Esophagus mucosa (tissue), 1 donor: Measurements from ENCODE around the gene PPBP. TPM values are rescaled to one million over a fixed set of nuclear protein-coding genes. Genes with fewer than 3 reads are reported as not detected.

Experiments used
- ATAC-seq: fragments of 200-7000 bp; cut with Tn5 transposase; one replicate; pipeline ENCODE4 v1.9.1; 2020
- total RNA-seq: library from RNA; stranded (reverse); gene quantifications from one replicate; pipeline ENCODE4 v1.2.4, GENCODE V29; 2023
- donor health status: DM: yes; HTN: yes; CAD: no.

The PPBP gene
- total RNA-seq, 1 donor from 2014 or later: 1.0 TPM

DNA sequence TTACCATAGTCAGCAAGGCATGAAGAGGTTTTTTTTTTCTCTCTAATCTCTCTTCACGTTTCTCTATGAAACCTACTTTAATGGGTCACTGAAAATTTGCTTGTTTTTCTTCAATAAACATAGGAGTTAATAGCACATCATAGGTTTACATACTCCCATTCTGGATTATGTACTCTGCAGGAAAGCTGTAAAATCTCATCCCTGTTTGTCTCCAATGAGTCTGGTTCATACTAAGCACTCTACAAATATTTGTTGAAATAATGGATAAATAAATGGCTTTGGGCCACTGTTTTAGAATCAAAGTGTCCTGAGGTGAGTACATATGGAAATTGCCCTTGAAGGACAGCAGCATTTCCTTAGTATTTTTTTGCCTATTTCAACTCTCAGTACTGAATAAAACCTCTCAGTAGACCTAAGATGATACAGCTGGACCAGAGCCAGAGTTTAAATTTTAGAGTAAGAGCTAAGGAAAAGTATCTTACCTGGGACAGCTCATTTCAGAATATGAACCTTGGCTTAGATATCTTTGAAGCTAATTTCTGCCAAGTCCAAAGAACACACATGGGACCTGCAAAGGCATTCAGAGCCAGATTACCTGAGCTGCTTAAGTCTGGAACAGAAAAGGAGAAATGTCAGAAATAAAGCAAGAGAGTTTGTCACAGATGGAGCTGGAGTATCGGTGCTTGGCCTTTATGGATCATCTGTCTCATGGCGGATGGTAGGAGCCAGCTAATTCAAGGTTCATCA is 40.6 kb downstream of the PPBP start:
- ATAC-seq: no peak

DNA sequence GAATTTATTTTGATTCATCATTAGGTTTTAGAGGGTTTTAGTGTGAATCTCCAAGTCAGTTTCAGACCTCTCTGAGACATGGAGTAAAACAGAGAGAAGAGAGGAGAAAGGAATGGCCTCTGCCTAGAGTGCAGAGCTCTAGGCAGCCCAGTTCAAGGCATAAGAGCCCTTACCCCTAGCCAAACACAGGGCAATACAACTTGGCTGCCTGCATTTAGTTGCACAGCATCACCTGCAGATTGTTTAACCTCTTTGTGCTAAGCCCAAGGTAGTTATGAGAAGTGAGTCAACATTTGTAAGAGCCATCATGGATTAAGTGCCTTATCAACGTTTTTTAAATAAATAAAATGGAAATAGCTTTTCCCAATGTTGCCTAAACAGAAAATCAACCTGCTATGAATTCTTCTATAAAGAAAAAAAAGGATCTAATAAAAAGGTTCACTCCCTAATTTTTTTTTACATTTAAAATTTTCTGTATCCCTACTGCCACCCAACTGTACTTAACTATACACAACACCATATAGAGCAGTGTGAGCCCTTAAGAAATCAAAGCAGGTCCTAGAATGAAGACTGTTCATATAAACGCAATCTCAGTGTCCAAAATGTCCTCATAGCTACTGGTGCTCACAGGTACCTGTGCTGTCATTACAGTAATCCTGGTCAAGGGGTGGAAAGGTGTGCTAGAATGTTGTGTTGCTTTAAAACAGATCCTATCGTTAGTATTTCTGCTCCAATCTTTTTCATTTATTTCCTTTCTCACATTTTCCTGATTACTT is 42.1 kb downstream of the PPBP start:
- no peak for ATAC-seq

DNA sequence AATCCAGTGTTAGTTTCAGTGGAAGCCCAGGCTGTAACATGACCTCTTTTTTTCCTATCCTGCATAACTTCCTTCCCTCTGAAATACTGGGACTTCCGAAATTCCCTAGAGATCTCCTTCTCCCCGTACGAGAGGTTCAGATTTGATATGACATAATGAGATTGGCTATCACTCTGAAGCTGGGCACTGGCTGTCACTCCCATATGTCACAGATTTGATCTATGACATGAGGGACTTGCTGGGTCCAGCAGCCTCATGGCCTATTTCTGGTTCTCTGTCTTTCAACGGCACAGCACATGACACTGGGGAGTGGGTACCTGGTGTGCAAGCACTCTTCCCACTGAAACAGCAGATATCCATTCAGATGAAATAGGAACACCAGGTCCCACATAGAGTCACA is 42.9 kb downstream of the PPBP start:
- ATAC-seq: no peak

DNA sequence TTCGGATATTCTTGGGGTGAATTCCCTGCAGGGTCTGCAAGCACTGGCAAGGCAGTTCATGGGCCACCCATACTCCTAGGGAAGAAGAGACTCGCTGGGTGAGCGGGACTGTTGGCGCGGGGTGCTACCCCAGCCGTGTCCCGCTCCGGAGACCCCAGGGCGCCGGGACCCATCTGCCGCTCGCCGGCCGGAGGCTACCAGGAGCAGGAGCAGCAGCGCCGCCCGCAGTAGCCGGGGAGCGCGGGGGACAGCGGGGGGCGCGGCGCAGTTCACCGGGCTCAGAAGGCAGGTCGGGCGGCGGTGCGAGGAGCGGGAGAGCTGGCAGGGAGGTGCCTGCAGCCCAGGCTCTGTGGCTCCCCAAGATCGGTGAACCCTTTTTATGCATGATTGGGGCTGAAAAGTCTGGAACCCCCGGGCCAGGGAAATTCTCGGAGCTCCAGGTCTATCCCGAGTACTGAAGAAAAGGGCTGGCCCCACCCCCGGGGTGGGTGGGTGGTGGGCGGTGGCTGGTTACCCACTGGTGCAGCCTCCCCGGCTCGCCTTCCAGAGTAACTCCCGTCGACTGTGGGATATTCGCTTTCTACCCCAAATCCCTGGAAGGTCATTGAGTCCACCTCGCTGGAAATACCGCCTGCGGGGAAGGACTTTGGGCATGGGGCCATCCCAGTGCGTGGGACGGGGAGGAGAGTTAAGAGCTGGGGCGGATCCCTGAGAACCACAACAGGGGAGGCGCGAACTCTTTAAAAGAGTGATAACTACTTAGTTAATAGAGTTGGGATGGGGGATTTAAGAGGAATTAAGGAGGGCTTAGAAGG is 43.7 kb downstream of the PPBP start:
- ATAC-seq: peak; percentile 31

DNA sequence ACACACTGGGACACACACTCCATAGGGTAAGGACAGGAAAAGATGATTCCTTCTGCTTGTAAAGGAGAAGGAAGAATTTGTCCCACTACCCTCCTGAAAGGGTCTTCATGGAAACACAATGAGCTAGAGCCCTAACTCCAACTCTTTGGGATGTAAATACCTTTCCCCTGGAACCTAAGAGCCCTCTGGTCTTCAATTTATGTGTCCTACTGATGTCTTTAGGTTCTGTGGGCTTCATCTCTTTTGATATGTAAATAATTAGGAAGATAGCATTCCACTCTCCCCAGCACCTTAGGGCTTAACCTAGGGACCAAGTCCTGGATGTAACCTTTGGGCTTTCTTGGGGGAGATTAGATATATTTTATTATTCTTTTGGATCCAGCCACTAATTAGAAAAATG is 44.4 kb downstream of the PPBP start:
- ATAC-seq: no peak

DNA sequence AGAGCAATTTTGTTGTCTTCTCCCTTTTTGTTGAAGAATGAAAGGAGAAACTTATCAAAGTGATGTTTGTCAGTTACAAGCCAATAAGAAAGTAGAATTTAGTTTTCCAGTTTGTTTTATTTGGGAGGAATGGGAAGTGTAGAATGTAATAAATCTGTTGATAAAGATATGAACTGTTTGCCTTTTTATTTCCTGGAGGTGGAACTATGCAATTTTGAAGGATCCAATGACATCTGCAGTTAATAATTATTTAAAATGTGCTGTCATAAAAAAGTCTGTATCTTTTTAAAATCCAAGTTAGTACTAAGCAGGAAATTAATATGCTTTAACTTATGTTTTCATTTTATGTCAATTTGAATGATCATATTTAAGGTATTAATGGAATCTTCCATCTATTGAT is 51.0 kb downstream of the PPBP start:
- no peak for ATAC-seq

Other genes starting within 250 kb of the PPBP start
- gene CXCL8, start 247.6 kb downstream of the PPBP start, total RNA-seq: 3.2 TPM
- 1.4 TPM for gene CXCL6, start 151.5 kb downstream of the PPBP start, total RNA-seq
- not detected for gene PF4V1, start 134.9 kb downstream of the PPBP start, total RNA-seq
- 22.9 TPM for gene CXCL1, start 118.8 kb downstream of the PPBP start, total RNA-seq
- gene PF4, start 6.2 kb downstream of the PPBP start, total RNA-seq: not detected
- gene CXCL5, start 10.5 kb upstream of the PPBP start, total RNA-seq: 0.12 TPM
- gene CXCL3, start 50.5 kb upstream of the PPBP start, total RNA-seq: 0.28 TPM
- gene CXCL2, start 111.0 kb upstream of the PPBP start, total RNA-seq: 0.60 TPM
- gene MTHFD2L, start 169.9 kb upstream of the PPBP start, total RNA-seq: 9.4 TPM